ENCODE data around the gene DLGAP1. TPM values are rescaled to one million over a fixed set of nuclear protein-coding genes. Genes with fewer than 3 reads are reported as not detected.

The DLGAP1 gene
- total and polyA plus RNA-seq, 4 donors, result 16.5 to 30.7 (median 29.7) TPM

GRCh38 chr18:4256766-4257417 is 198.2 kb downstream of the DLGAP1 start:
- H3K4me1 ChIP-seq (ENCODE audit: control insufficient read depth, insufficient read depth, low read length), result no peaks in the 10 kb centered on the region
- DNase-seq (ENCODE audit: low read depth in 4 of 6, low spot score in 6 of 6), result peak in 2 of 6 donors; percentile 47 to 51
- WGBS (ENCODE audit: insufficient coverage), result 68% methylated on average over 3 of the region's 7 CpGs
- H3K36me3 ChIP-seq (ENCODE audit: control insufficient read depth, insufficient read depth, low read length), result no peaks in the 10 kb centered on the region
- H3K27ac ChIP-seq (ENCODE audit: low read depth, low read length), result no peak overlapping the region
- H3K4me3 ChIP-seq (ENCODE audit: low read depth, low read length), result no peak overlapping the region
- no peaks in the 10 kb centered on the region for H3K9me3 ChIP-seq (ENCODE audit: control insufficient read depth, insufficient read depth, low read length)
- no peaks in the 10 kb centered on the region for H3K27me3 ChIP-seq (ENCODE audit: control insufficient read depth, insufficient read depth, low read length)

- H3K27ac ChIP-seq (ENCODE audit: low read depth, low read length), result no peak overlapping the region
- H3K4me1 ChIP-seq (ENCODE audit: control insufficient read depth, insufficient read depth, low read length), result no peaks in the 10 kb centered on the region
- DNase-seq (ENCODE audit: low read depth in 4 of 6, low spot score in 6 of 6), result peak in 1 of 6 donors; percentile 23
- 60% methylated on average over 6 of the region's 7 CpGs for WGBS (ENCODE audit: insufficient coverage)
- H3K4me3 ChIP-seq (ENCODE audit: low read depth, low read length), result no peak overlapping the region
- H3K27me3 ChIP-seq (ENCODE audit: control insufficient read depth, insufficient read depth, low read length), result no peaks in the 10 kb centered on the region
- H3K9me3 ChIP-seq (ENCODE audit: control insufficient read depth, insufficient read depth, low read length), result no peaks in the 10 kb centered on the region
- H3K36me3 ChIP-seq (ENCODE audit: control insufficient read depth, insufficient read depth, low read length), result no peaks in the 10 kb centered on the region
Observed at GRCh38 chr18:4254840-4255239, 200.3 kb downstream of the DLGAP1 start.

DNA sequence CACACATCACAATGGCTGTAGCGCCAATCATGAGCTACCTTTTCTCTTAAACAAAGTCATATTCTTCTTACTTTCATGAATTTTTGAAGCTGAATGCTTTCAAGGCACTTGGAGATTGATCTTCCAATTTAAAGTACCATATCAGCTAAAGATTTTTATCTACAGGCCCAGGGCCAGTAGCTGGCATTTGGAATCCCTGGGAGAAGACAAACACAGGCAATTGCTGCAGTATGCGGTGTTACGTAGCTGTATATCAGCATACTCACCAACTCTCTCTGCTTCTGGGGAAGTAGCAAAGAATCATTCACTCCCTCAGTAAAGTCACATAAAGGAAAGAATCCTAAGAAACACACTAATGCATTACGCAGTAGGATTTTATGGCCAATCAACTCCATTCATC is 202.3 kb downstream of the DLGAP1 start:
- Histone ChIP-seq H3K27ac (ENCODE audit: low read depth, low read length) (no peak overlapping the region), H3K9me3 (ENCODE audit: control insufficient read depth, insufficient read depth, low read length) (no peaks in the 10 kb centered on the region), H3K27me3 (ENCODE audit: control insufficient read depth, insufficient read depth, low read length) (no peaks in the 10 kb centered on the region), H3K4me3 (ENCODE audit: low read depth, low read length) (no peak overlapping the region), H3K36me3 (ENCODE audit: control insufficient read depth, insufficient read depth, low read length) (no peaks in the 10 kb centered on the region), H3K4me1 (ENCODE audit: control insufficient read depth, insufficient read depth, low read length) (no peaks in the 10 kb centered on the region)
- DNase-seq (ENCODE audit: low read depth in 4 of 6, low spot score in 6 of 6), result peak in 2 of 6 donors; percentile 43 to 59
- WGBS (ENCODE audit: insufficient coverage), result 100% methylated on average over 1 of the region's 4 CpGs

GRCh38 chr18:4251873-4252272 is 203.2 kb downstream of the DLGAP1 start:
- 83% methylated on average over 2 of the region's 3 CpGs for WGBS (ENCODE audit: insufficient coverage)
- Histone ChIP-seq H3K27ac (ENCODE audit: low read depth, low read length) (no peak overlapping the region), H3K4me3 (ENCODE audit: low read depth, low read length) (no peak overlapping the region), H3K9me3 (ENCODE audit: control insufficient read depth, insufficient read depth, low read length) (no peaks in the 10 kb centered on the region), H3K4me1 (ENCODE audit: control insufficient read depth, insufficient read depth, low read length) (no peaks in the 10 kb centered on the region), H3K36me3 (ENCODE audit: control insufficient read depth, insufficient read depth, low read length) (no peaks in the 10 kb centered on the region), H3K27me3 (ENCODE audit: control insufficient read depth, insufficient read depth, low read length) (no peaks in the 10 kb centered on the region)
- no peak for DNase-seq (ENCODE audit: low read depth in 4 of 6, low spot score in 6 of 6)

GRCh38 chr18:4251206-4251605 is 203.9 kb downstream of the DLGAP1 start:
- H3K36me3 ChIP-seq (ENCODE audit: control insufficient read depth, insufficient read depth, low read length), result no peaks in the 10 kb centered on the region
- 71% methylated on average over 1 of the region's 2 CpGs for WGBS (ENCODE audit: insufficient coverage)
- DNase-seq (ENCODE audit: low read depth in 4 of 6, low spot score in 6 of 6), result no peak
- no peak overlapping the region for H3K4me3 ChIP-seq (ENCODE audit: low read depth, low read length)
- H3K27ac ChIP-seq (ENCODE audit: low read depth, low read length), result no peak overlapping the region
- no peaks in the 10 kb centered on the region for H3K9me3 ChIP-seq (ENCODE audit: control insufficient read depth, insufficient read depth, low read length)
- H3K4me1 ChIP-seq (ENCODE audit: control insufficient read depth, insufficient read depth, low read length), result no peaks in the 10 kb centered on the region
- H3K27me3 ChIP-seq (ENCODE audit: control insufficient read depth, insufficient read depth, low read length), result no peaks in the 10 kb centered on the region

DNA sequence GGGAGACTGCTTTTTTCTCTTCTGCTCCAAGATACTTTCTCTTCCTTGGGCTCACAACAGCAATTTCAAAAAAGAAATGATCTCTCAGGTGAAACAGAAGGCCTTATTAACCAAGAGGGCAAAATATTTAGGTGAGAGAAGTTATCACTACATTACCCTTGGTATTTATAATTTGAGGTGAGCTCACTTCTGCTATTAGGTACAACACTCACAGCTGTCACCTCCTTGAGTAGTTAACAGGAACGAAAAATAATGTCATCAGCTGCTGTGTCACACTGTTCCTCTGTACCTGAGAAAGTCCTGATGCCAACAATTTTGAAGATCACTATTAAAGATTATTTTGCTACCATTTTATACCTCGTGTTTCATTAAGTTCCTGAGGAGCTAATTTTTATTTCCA is 205.0 kb downstream of the DLGAP1 start:
- no CpG with 5 or more reads among the region's 2 CpGs for WGBS (ENCODE audit: insufficient coverage)

GRCh38 chr18:4248686-4249085 is 206.4 kb downstream of the DLGAP1 start:
- no peaks in the 10 kb centered on the region for H3K9me3 ChIP-seq (ENCODE audit: control insufficient read depth, insufficient read depth, low read length)
- H3K36me3 ChIP-seq (ENCODE audit: control insufficient read depth, insufficient read depth, low read length), result no peaks in the 10 kb centered on the region
- H3K27ac ChIP-seq (ENCODE audit: low read depth, low read length), result no peak overlapping the region
- H3K4me1 ChIP-seq (ENCODE audit: control insufficient read depth, insufficient read depth, low read length), result no peaks in the 10 kb centered on the region
- no peak for DNase-seq (ENCODE audit: low read depth in 4 of 6, low spot score in 6 of 6)
- WGBS (ENCODE audit: insufficient coverage), result 79% methylated on average over 9 of the region's 10 CpGs
- H3K4me3 ChIP-seq (ENCODE audit: low read depth, low read length), result no peak overlapping the region
- H3K27me3 ChIP-seq (ENCODE audit: control insufficient read depth, insufficient read depth, low read length), result no peaks in the 10 kb centered on the region

More for the DNA sequence above, 205.0 kb downstream of the DLGAP1 start:
- no peak for DNase-seq (ENCODE audit: low read depth in 4 of 6, low spot score in 6 of 6)
- H3K27me3 ChIP-seq (ENCODE audit: control insufficient read depth, insufficient read depth, low read length), result no peaks in the 10 kb centered on the region
- H3K27ac ChIP-seq (ENCODE audit: low read depth, low read length), result no peak overlapping the region
- no peak overlapping the region for H3K4me3 ChIP-seq (ENCODE audit: low read depth, low read length)
- H3K36me3 ChIP-seq (ENCODE audit: control insufficient read depth, insufficient read depth, low read length), result no peaks in the 10 kb centered on the region
- H3K9me3 ChIP-seq (ENCODE audit: control insufficient read depth, insufficient read depth, low read length), result no peaks in the 10 kb centered on the region
- no peaks in the 10 kb centered on the region for H3K4me1 ChIP-seq (ENCODE audit: control insufficient read depth, insufficient read depth, low read length)

DNA sequence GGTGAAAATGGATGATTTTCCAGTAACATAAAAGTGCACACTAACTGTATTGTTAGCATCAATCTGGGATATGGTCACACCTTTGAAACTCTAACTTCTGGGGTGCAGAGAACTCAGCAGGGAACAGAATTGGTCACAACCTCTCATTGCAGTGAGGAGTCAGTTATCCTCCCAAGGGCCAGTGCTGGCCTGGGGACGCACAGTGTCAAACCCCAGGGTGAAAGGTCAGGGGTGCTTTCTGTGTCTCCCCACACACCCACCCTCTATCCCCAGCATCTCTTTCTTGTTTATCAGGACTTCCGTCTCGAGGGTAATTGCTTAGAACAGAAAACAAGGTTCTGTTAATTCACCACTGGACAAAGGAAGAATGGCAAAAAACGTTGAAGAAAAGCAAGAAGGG is 208.7 kb downstream of the DLGAP1 start:
- H3K27me3 ChIP-seq (ENCODE audit: control insufficient read depth, insufficient read depth, low read length), result no peaks in the 10 kb centered on the region
- H3K9me3 ChIP-seq (ENCODE audit: control insufficient read depth, insufficient read depth, low read length), result no peaks in the 10 kb centered on the region
- H3K4me3 ChIP-seq (ENCODE audit: low read depth, low read length), result no peak overlapping the region
- DNase-seq (ENCODE audit: low read depth in 4 of 6, low spot score in 6 of 6), result no peak
- no peaks in the 10 kb centered on the region for H3K36me3 ChIP-seq (ENCODE audit: control insufficient read depth, insufficient read depth, low read length)
- 73% methylated on average over 3 of the region's 4 CpGs for WGBS (ENCODE audit: insufficient coverage)
- H3K27ac ChIP-seq (ENCODE audit: low read depth, low read length), result no peak overlapping the region
- H3K4me1 ChIP-seq (ENCODE audit: control insufficient read depth, insufficient read depth, low read length), result no peaks in the 10 kb centered on the region

DNA sequence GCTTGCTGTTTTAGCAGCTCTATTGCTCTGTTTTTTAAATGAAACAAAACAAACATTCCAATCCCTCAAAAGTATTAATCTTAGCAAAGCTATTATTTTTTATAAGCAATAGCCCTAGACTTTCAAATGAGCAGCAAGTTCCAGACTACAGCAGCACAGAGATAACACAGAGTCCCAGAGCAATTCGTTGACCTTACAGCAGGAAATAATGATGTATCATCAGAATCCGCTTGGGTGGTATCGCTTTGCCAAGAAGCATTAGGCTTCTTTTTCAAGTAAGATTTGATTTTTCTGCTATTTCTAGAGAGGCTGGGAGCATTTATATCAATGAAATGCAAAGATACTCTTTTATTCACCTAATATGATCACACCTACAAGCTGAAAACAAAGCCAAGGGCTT is 209.7 kb downstream of the DLGAP1 start:
- Histone ChIP-seq H3K27ac (ENCODE audit: low read depth, low read length) (no peak overlapping the region), H3K36me3 (ENCODE audit: control insufficient read depth, insufficient read depth, low read length) (no peaks in the 10 kb centered on the region), H3K4me3 (ENCODE audit: low read depth, low read length) (no peak overlapping the region), H3K4me1 (ENCODE audit: control insufficient read depth, insufficient read depth, low read length) (no peaks in the 10 kb centered on the region), H3K9me3 (ENCODE audit: control insufficient read depth, insufficient read depth, low read length) (no peaks in the 10 kb centered on the region), H3K27me3 (ENCODE audit: control insufficient read depth, insufficient read depth, low read length) (no peaks in the 10 kb centered on the region)
- WGBS (ENCODE audit: insufficient coverage), result no CpG with 5 or more reads among the region's 3 CpGs
- DNase-seq (ENCODE audit: low read depth in 4 of 6, low spot score in 6 of 6), result peak in 1 of 6 donors; percentile 59

DNA sequence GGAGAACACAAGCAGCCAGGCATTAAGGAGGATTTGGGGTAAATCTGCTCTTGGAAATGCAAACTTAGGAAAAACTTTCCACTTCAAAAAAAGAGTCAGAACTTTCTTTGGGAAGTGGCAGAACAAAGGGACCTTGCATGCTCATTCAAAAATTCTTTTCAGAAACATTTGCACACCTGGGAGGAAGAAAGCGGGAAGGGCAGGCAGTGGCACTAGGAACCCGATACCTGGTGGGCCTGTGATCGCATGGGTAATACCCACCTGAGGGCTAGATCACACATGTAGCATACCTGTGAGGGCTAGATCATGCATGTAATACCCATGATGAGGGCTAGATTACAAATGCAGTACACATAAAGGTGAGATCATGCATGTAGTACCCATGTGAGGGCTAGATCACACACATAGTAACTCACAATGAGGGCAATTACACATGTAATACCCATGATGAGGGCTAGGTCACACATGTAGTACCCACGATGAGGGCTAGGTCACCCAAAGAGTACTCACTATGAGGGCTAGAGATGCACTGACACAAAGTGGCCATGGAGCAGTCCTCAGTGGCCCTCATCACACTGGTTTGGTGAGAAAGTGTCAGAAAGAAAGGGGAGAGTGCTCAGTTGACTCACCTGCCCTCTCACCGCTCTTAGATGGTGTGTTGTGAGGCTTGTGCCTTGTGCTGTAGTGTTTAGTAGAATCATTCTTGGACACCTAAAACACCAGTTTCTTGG is 212.5 kb downstream of the DLGAP1 start:
- 95% methylated on average over 4 of the region's 5 CpGs for WGBS (ENCODE audit: insufficient coverage)
- H3K9me3 ChIP-seq (ENCODE audit: control insufficient read depth, insufficient read depth, low read length), result no peaks in the 10 kb centered on the region
- no peaks in the 10 kb centered on the region for H3K36me3 ChIP-seq (ENCODE audit: control insufficient read depth, insufficient read depth, low read length)
- no peak overlapping the region for H3K4me3 ChIP-seq (ENCODE audit: low read depth, low read length)
- no peaks in the 10 kb centered on the region for H3K4me1 ChIP-seq (ENCODE audit: control insufficient read depth, insufficient read depth, low read length)
- H3K27ac ChIP-seq (ENCODE audit: low read depth, low read length), result no peak overlapping the region
- no peaks in the 10 kb centered on the region for H3K27me3 ChIP-seq (ENCODE audit: control insufficient read depth, insufficient read depth, low read length)
- DNase-seq (ENCODE audit: low read depth in 4 of 6, low spot score in 6 of 6), result no peak

Data from spinal cord (tissue), 10 donors.